Kidney (tissue), 14 donors: Measurements from ENCODE around the gene ERICH4. TPM values are rescaled to one million over a fixed set of nuclear protein-coding genes. Genes with fewer than 3 reads are reported as not detected.
A peak's percentile ranks its signal among the peaks of the same experiment; 100 is the strongest.
"Not testable (repeated sequence)": the region's sequence is repeated elsewhere in the genome, so short reads cannot be mapped to it uniquely, and the experiment has no call there.

Experiments
- DNase-seq, 5 donors: peaks; one replicate each; pipeline ENCODE4 v3.0.0-alpha.2; 2013 to 2020
- FAIRE-seq: peaks from 2 replicates; lab custom pipeline; 2012; peaks lifted over from hg19 to GRCh38; lab: Jason Lieb, UNC
- H3K27ac ChIP-seq, 2 donors: one replicate each; pipeline ENCODE4 v1.7.0; 2013; ENCODE audit warnings: low read depth in 2 of 2, low read length in 2 of 2, inconsistent platforms in 1 of 2
- H3K27me3 ChIP-seq: one replicate; pipeline ENCODE4 v1.7.1; 2013; ENCODE audit warnings: low read length, inconsistent platforms; ENCODE audit not compliant: control insufficient read depth, insufficient read depth
- H3K36me3 ChIP-seq, 3 donors: one replicate each; pipeline versions ENCODE4 v1.7.0 to v1.7.1; 2013; ENCODE audit warnings: low read length in 3 of 3, control low read depth in 1 of 3, inconsistent platforms in 1 of 3; ENCODE audit not compliant: insufficient read depth in 3 of 3, control insufficient read depth in 2 of 3
- H3K4me1 ChIP-seq, 3 donors: one replicate each; pipeline versions ENCODE4 v1.7.0 to v1.7.1; 2013; ENCODE audit warnings: low read length in 3 of 3, inconsistent platforms in 1 of 3, low read depth in 1 of 3; ENCODE audit not compliant: control insufficient read depth in 2 of 3, insufficient read depth in 2 of 3
- H3K4me3 ChIP-seq, 3 donors: one replicate each; pipeline versions ENCODE4 v1.7.0 to v1.8.1; 2013; ENCODE audit warnings: low read length in 3 of 3, control low read depth in 1 of 3, inconsistent platforms in 1 of 3
- H3K9ac ChIP-seq, 3 donors: one replicate each; pipeline versions ENCODE4 v1.7.0 to v1.7.1; 2013; ENCODE audit warnings: low read length in 3 of 3, control low read depth in 1 of 3, inconsistent platforms in 1 of 3
- H3K9me3 ChIP-seq, 3 donors: one replicate each; pipeline versions ENCODE4 v1.7.0 to v1.7.1; 2013; ENCODE audit warnings: low read length in 3 of 3, control low read depth in 1 of 3, inconsistent platforms in 1 of 3; ENCODE audit not compliant: control insufficient read depth in 2 of 3, insufficient read depth in 1 of 3
- intact Hi-C: fragments of 100-400 bp; cut with DNase I; formaldehyde crosslinking; loops from one replicate; pipeline ENCODE4 v1.11.1; 2022
- polyA plus RNA-seq: library from polyadenylated mRNA; stranded (reverse); fragments of 350-450 nt; fragmentation: Illumina TruSeq; extraction: RNeasy Lipid Tissue Mini Kit (QIAGEN cat#74804); gene quantifications from one replicate; pipeline ENCODE4 v1.2.3, GENCODE V29; 2014; ENCODE audit warnings: low read depth, low replicate concordance; ENCODE audit not compliant: insufficient read depth
- total RNA-seq: library from RNA; stranded (reverse); fragmentation: NEBNext Ultra II Directional; extraction: Animal tissue kit (Norgen Biotek cat#: 25700); gene quantifications from one replicate; pipeline ENCODE4 v1.2.1, GENCODE V29; 2021
- TF ChIP-seq, protein P1 (sequence below): IDR thresholded peaks from 3 replicates; pipeline ENCODE4 v1.5.1; 2012; ENCODE audit warnings: mild to moderate bottlenecking, moderate library complexity, borderline replicate concordance; ENCODE audit not compliant: insufficient read depth; ENCODE audit errors: extremely low read depth
- donor health status: control.
- donor health status: control.
- donor health status: control.
- donor health status: control.
- donor health status: control.
- donor health status: DM: yes; HTN: yes; CAD: no.
- donor health status: Normal renal cell carcinoma (clear cell type).

The ERICH4 gene
- total and polyA plus RNA-seq, 2 donors from 2014 or later = 23.1 TPM; not detected in 1

DNA sequence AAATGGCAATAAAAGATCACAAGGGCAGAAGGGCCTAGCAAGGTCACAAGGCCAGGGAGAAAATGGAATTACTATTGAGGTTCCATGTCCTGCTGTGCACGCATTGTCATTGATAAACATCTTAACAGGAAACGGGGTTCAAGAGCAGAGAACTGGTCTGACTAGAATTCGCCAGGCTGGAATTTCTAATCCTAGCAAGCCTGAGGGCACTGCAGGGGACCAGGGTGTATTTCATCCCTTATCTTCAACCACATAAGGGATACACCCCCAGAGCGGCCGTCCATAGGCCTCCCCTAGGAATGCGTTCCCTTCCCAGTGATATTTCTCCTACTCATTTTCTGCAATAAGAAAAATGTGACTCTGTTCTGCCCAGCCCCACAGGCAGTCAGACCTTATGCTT lies 19.5 kb downstream of the ERICH4 start:
- TF ChIP-seq, protein P1, sequence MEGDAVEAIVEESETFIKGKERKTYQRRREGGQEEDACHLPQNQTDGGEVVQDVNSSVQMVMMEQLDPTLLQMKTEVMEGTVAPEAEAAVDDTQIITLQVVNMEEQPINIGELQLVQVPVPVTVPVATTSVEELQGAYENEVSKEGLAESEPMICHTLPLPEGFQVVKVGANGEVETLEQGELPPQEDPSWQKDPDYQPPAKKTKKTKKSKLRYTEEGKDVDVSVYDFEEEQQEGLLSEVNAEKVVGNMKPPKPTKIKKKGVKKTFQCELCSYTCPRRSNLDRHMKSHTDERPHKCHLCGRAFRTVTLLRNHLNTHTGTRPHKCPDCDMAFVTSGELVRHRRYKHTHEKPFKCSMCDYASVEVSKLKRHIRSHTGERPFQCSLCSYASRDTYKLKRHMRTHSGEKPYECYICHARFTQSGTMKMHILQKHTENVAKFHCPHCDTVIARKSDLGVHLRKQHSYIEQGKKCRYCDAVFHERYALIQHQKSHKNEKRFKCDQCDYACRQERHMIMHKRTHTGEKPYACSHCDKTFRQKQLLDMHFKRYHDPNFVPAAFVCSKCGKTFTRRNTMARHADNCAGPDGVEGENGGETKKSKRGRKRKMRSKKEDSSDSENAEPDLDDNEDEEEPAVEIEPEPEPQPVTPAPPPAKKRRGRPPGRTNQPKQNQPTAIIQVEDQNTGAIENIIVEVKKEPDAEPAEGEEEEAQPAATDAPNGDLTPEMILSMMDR = no peak
- H3K27me3 ChIP-seq = no peaks in the 10 kb centered on the region
- no peak overlapping the region for H3K4me3 ChIP-seq
- intact Hi-C loops = no loop called here
- H3K4me1 ChIP-seq = no peaks in the 10 kb centered on the region
- no peak overlapping the region for H3K9ac ChIP-seq
- H3K36me3 ChIP-seq = no peaks in the 10 kb centered on the region
- FAIRE-seq (no peak), DNase-seq (no peak)
- no peak overlapping the region for H3K27ac ChIP-seq
- no peaks in the 10 kb centered on the region for H3K9me3 ChIP-seq

DNA sequence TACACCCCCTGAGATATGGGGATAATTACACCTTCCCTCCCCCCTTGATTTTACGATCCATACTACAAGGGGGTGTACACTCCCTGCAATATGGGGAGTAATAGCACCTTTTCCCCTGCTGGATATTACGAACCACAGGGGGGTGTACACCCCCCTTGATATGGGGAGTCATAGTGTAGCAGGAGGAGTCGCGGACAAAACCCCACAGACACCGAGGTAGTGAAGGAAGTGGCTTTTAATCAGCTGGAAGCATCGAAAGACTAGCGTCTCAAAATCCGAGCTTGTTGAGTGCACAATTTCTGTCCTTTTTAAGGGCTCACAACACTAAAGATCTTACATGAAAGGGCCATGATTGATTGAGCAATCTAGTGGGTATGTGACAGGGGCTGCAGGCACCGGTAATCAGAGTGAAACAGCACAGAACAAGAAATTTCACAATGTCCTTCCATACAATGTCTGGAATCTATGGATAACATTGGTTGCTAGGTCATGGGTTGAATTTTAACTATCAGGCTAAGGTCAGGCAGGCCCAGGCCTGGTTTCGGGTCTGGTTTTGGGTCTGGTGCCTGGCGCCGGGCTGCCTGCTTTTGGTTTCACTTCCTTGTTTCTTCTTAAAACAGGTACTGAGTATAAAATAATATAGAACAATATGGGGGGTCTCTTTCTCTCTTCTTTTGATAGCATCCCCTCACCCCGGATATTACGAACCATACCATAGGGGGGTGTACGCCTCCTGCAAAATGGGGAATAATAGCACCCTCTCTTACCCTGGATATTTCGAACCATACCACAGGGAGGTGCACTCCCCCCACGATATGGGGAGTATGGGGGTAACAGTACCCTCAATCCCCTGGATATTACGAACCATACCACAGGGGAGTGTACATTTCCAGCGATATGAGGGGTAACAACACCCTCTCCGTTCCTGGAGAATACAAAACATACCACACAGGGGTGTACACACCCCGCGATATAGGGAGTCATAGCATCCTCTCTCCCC lies 20.6 kb downstream of the ERICH4 start:
- H3K36me3 ChIP-seq, FAIRE-seq, DNase-seq, H3K27me3 ChIP-seq, H3K27ac ChIP-seq, H3K9me3 ChIP-seq, H3K4me3 ChIP-seq, H3K4me1 ChIP-seq, intact Hi-C loops, H3K9ac ChIP-seq: not testable (repeated sequence)

DNA sequence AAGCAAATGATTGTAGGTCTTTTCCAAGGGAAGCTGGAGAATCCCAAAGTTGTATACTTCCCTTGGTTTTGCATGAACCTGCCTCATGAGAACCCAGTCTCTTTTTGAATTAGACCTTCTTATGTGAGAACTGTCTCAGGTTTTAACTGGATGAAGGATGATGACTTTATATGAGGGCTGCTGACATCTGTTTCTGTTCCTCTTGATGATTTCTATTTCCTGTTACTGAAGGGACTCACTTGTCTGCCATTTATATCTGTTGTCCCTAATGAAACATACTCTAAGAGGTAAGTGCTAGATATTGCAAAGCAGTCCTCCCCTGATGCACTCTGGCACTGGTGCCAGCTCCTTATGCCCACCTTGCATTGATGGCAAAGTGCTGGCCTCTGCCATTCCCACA lies 33.6 kb downstream of the ERICH4 start:
- intact Hi-C loops = no loop called here
- Histone ChIP-seq H3K4me1 (no peaks in the 10 kb centered on the region), H3K27me3 (no peaks in the 10 kb centered on the region), H3K4me3 (no peak overlapping the region), H3K9me3 (no peaks in the 10 kb centered on the region), H3K36me3 (no peaks in the 10 kb centered on the region), H3K27ac (no peak overlapping the region), H3K9ac (no peak overlapping the region)
- DNase-seq (no peak), FAIRE-seq (no peak)
- TF ChIP-seq, protein P1 = no peak

DNA sequence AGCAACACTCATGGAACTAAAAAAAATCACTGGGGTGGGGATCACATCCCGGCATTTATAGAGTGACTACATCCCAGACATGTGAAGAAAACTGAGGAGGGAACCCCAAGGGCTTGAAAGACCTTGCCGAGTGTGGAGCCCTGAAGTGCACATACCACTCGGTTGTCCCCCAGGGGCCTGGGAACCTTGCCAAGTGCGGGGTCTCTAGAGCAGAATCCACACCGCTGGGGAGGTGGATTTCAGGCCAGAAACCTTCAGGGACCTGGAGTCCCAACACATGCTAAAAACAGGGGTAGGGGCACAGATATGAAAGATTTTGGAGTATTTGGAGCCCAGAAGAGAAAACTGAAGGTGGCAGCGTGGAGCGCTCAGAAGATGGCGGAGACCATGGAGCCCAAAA lies 35.2 kb downstream of the ERICH4 start:
- intact Hi-C loops = no loop called here
- TF ChIP-seq, protein P1 = no peak
- no peak overlapping the region for H3K4me3 ChIP-seq
- peak overlapping the region in 1 of 2 donors; percentile 76 for H3K27ac ChIP-seq
- no peaks in the 10 kb centered on the region for H3K27me3 ChIP-seq
- no peak overlapping the region for H3K9ac ChIP-seq
- DNase-seq (peak in 1 of 5 donors; percentile 66), FAIRE-seq (no peak)
- H3K36me3 ChIP-seq = no peaks in the 10 kb centered on the region
- H3K4me1 ChIP-seq = no peaks in the 10 kb centered on the region
- no peaks in the 10 kb centered on the region for H3K9me3 ChIP-seq
